ENCODE results near the gene FOXL1.

The FOXL1 gene

GRCh38 chr16:86595983-86596605 lies 17.7 kb downstream of the FOXL1 start:
- Histone ChIP-seq H3K36me3 (ENCODE audit: control insufficient read depth in 2 of 2, insufficient read depth in 1 of 2, low read length in 2 of 2) (no peaks in the 10 kb centered on the region), H3K27ac (ENCODE audit: extremely low read depth, low read depth, low read length) (no peak overlapping the region), H3K4me1 (ENCODE audit: control insufficient read depth, insufficient read depth, low read length) (no peaks in the 10 kb centered on the region), H3K4me3 (ENCODE audit: low read depth, low read length) (no peak overlapping the region), H3K9me3 (ENCODE audit: control insufficient read depth, insufficient read depth, low read depth, low read length) (no peaks in the 10 kb centered on the region)
- POLR2A ChIA-PET, result interaction anchor here (0.6 kb wide), 1 partner anchor 20 kb away, joined by 4 read pairs; no protein-coding TSS in a partner anchor
- CTCF ChIA-PET, result interaction anchor here (0.5 to 1.3 kb wide), 3 partner anchors 21 to 787 kb away, joined by 3 to 4 read pairs (median 3); partner anchors contain the start of gene FBXO31
- TF ChIP-seq SP7 (tag by site-specific recombination; IDR thresholded peaks at IDR 0.05) (no peak), ZNF221 (tag by site-specific recombination; IDR thresholded peaks at IDR 0.05; ENCODE audit: borderline replicate concordance) (no peak), ZNF664 (tag by site-specific recombination; IDR thresholded peaks at IDR 0.05) (peak; percentile 70; the same call in 1 of the 2 replicates), ZBTB20 (tag by site-specific recombination; IDR thresholded peaks at IDR 0.05) (peak; percentile 39; the same call in 1 of the 2 replicates), ZNF660 (tag by site-specific recombination; IDR thresholded peaks at IDR 0.05) (0 out of 2 replicates have a peak, but pooled peaks have one; percentile 30), ZBTB26 (tag by site-specific recombination; optimal IDR thresholded peaks at IDR 0.05) (no peak), ATF2 (tag by site-specific recombination; IDR thresholded peaks at IDR 0.05; ENCODE audit: low read depth) (peak; percentile 77)

- TF ChIP-seq ZNF184 (tag by site-specific recombination; IDR thresholded peaks at IDR 0.05), result no peak
- no peak for TF ChIP-seq ZNF138 (tag by site-specific recombination; IDR thresholded peaks at IDR 0.05; ENCODE audit: borderline replicate concordance)
- no peak for TF ChIP-seq ZNF513 (tag by site-specific recombination; IDR thresholded peaks at IDR 0.05)
- no peak for TF ChIP-seq MEIS1 (CRISPR knock-in tag; IDR thresholded peaks at IDR 0.05; ENCODE audit: borderline replicate concordance)
- no peak for TF ChIP-seq ZNF133 (tag by site-specific recombination; IDR thresholded peaks at IDR 0.05)
- TF ChIP-seq ZNF621 (tag by site-specific recombination; IDR thresholded peaks at IDR 0.05), result no peak
- no peak for TF ChIP-seq EGR2 (tag by site-specific recombination; IDR thresholded peaks at IDR 0.05; ENCODE audit: low read depth)
- TF ChIP-seq ZNF596 (tag by site-specific recombination; IDR thresholded peaks at IDR 0.05), result no peak
- TF ChIP-seq ZNF514 (tag by site-specific recombination; IDR thresholded peaks at IDR 0.05), result no peak
- TF ChIP-seq ZNF302 (tag by site-specific recombination; IDR thresholded peaks at IDR 0.05; ENCODE audit: low read depth), result no peak
- no peak overlapping the region for H3K27ac ChIP-seq (ENCODE audit: extremely low read depth, low read depth, low read length)
- CTCF ChIA-PET, result interaction anchor here (1.3 kb wide), 1 partner anchor 22 kb away, joined by 3 read pairs; no protein-coding TSS in a partner anchor
- H3K9me3 ChIP-seq (ENCODE audit: control insufficient read depth, insufficient read depth, low read depth, low read length), result no peaks in the 10 kb centered on the region
- POLR2A ChIA-PET, result no interaction called here
- no peaks in the 10 kb centered on the region for H3K36me3 ChIP-seq (ENCODE audit: control insufficient read depth in 2 of 2, insufficient read depth in 1 of 2, low read length in 2 of 2)
- no peak overlapping the region for H3K4me3 ChIP-seq (ENCODE audit: low read depth, low read length)
- H3K4me1 ChIP-seq (ENCODE audit: control insufficient read depth, insufficient read depth, low read length), result no peaks in the 10 kb centered on the region
Measured at GRCh38 chr16:86597126-86597879, 19.0 kb downstream of the FOXL1 start.

Data from HEK293 (cell line).